HG03175 (cell line): Measurements from ENCODE around the gene ATE1.
A peak's percentile ranks its signal among the peaks of the same experiment; 100 is the strongest.

Source experiments
- ATAC-seq: cut with Tn5 transposase; IDR thresholded peaks from one replicate; pipeline ENCODE4 v1.9.1; 2021; ENCODE audit warnings: mild to moderate bottlenecking, moderate library complexity; ENCODE audit not compliant: unreplicated experiment

The ATE1 gene

DNA sequence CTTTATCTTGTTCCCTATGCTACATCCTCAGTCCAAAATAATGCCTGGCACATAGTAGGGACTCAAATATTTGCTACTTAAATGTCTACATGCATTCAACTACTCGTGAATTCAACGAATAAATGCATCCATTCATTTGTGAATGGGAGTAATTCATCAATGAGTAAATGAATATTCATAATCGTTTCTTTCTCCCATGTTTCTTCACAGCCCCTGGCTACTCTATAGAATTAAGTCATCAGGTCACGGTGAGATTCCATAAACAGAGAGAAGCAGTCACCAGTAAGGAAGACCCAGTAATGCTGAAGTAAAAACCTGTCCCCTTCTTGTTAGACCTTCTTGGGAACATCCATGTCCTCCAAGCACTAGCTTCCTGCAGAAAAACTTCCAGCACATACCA is 48.4 kb downstream of the ATE1 start:
- no peak for ATAC-seq

DNA sequence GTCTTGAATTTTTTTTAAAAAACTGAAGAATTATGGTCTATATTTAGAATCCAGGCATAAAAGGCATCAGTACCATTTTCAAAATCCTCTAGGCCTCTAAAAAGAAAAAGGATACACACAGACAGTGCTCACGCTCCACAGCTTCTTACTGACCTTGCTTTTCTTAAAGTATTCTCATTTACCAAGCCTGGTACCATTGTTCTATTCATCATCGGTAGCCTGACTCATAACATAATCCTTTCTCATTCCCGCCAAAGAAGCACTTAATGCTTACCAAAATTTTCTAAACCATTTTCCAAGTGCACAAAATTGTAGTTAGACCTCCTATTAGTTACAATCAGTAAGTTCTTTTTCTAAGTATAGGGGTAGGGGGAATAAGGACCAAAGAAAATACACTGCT is 54.6 kb downstream of the ATE1 start:
- ATAC-seq, result no peak

DNA sequence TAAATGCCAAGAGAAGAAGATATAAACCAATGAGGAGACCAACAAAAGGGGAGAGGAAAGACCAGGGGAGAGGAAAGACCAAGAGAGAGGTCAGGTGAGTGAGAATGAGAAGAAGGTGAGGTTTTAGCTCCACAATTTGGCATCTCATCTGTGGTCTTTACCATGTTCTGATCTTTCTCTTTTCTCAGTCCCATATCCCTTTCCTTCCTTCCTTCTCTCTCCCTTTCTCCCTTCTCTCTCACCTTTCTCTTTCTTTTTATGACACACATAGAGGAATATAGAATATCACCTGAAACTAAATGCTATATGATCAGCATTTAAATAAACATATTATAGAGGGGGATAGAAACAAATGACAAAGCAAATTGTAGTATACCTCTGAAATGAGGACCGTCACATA is 57.4 kb downstream of the ATE1 start:
- ATAC-seq, result no peak

DNA sequence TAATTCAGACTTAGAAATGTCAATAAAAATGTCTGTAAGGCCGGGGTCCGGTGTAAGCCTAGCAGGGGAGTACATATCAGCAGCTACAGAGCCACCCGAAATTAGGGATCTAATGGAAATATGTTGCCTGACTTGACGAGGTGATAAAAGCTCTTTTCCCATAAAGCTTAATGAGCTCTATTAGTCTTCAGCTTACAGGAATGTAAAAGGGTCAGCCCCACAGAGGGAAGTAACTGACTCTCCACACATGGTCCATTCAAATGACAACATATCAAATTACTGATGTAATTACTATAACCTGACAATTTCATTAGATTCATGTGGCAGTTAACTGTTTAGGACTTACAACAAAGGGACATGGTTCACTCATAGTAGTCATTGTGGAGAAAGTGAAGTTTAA is 62.3 kb downstream of the ATE1 start:
- no peak for ATAC-seq

DNA sequence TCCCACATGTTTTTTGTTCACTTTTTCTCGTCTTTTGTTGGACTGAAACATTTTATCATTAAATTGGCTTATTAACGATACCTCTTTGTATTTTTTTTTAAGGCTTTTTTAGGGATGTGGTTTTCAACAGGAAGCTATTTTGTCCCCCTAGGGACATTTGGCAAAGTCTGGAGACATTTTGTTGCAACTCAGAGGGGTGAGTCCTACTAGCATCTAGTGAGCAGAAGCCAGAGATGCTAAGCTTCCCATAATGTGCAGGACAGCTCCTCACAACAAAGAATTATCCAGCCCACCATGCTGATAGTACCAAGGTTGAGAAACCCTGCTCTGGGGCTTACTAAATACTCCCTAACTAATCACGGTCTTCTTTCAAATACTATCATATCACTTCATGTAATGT is 63.2 kb downstream of the ATE1 start:
- ATAC-seq, result no peak

DNA sequence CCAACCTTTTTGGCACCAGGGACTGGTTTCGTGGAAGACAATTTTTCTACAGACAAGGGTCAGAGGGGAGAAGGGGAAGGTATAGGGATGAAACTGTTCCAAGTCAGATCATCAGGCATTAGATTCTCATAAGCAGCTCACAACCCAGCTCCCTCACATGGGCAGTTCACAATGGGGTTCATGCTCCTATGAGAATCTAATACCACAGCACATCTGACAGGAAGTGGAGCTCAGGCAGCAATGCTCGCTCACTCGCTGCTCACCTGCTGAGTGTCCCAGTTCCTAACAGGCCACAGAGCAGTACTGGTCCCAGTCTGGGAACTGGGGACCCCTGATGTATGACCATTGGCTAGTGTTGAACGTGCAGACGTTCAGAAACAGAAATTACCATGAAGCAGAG is 63.7 kb downstream of the ATE1 start:
- ATAC-seq, result no peak

DNA sequence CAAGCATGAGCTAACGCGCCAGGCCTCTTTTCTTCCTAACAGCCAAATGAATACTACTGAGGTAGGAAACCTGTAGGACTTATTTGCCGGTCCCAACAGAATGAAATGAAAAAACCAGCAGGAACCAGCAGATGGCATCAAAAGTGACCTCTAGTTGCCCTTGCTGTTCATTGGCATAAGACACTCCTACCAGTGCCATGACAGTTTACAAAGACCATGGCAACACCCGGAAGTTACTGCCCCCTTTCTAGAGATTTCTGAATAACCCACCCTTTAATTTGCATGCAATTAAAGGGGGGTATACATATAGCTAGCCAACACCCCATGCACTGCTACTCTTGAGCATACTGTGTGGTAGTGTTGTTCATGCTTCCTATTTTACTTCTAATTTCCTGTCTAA is 65.2 kb downstream of the ATE1 start:
- no peak for ATAC-seq

DNA sequence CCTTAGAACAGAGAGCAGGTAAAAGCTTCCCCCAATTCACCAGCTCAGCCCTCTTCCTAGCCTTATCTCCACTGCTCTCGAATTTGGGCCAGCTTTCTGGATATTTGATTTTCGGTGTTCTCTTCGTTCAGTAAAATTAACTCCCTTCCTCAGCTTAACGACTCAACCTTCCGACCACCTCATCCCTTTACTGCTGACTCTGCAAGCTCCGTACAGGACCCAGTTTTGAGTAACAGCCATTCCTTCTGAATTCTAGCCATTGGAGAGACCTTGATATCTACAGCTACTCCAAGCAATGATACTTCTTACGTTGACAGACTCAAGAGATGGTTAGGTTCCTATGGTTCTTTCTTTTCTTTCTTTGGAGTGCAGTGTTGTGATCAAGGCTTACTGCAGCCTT is 65.8 kb downstream of the ATE1 start:
- ATAC-seq, result no peak

DNA sequence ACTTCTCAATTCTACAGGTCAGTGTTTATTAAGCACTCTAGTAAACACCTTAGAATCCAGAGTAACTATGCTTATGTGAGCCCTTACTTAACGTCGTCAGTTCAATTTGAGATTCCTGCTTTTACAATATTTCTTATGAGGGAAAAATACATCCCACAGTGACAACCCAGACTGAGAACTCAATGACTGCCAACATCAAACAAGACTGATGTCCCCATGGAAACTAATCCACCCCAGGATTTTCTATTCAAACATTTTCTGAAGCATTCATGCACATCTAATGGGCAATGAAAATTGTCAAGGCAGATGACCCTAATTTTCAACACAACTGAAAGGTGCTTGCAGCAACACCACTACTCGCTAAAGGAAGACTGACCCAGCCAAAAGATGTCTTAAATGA is 67.0 kb downstream of the ATE1 start:
- ATAC-seq, result no peak

DNA sequence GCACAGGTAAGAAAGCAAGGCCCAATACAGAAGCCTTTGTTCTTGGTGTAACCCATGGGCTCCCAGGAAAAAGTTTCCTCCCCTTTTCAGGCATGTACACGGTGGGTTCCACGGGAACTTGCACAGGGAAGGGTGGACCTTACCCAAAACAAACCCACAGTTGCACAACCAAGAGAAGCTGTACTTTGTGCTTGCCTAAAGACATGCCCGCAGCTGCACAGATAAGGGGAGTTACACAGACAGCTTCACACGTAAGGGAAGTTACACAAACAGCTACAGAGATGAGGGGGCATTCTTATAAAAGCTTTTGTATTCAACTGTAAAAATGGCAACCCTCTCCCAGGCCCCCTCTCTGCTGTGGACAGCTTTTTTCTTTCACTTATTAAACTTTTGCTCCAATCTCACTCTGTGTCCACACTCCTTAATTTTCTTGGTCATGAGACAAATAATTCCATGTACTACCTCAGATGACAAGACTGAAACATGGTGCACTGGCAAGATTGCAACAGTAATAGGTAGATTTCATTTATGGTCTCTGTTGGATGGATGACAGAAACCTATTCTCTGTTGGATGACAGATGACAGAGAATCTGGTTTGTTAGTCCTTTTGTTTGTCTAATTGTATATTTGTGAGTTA is 72.9 kb downstream of the ATE1 start:
- ATAC-seq, result no peak

DNA sequence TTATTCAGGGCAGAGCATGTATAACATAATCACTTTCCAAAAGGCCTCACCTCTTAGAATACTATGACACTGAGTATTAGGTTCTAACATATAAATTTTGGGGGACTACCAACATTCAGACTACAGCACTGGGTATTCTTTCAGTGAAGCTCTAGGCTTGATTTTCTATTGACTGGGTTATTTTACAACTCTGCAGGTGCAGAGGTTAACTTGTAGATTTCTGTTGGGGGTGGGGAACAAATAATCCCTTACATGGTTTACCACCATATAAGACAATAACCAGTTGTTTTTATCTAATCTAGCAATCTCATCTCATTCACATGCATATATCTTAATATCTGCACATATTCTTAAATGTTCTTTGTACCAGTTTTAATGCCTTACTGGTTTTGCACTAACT is 73.9 kb downstream of the ATE1 start:
- no peak for ATAC-seq

DNA sequence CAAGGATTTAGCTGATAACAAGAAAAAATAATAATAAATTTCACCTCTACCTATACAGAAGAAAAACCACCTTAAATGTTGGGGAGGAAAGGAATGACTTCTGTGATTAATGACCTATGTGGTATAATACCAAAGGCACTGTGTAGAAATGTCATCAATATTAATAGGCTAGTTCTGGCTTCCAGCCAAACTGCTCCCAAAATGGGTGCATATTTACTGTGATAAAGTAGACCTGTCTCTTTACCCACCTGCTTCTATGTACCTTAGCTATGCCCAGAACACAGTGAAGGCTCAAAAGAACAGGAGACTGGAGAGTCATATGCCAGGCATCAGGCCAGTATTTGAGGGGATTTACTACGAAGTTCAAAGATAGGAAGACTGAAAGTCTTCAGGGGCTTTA is 76.0 kb downstream of the ATE1 start:
- no peak for ATAC-seq

DNA sequence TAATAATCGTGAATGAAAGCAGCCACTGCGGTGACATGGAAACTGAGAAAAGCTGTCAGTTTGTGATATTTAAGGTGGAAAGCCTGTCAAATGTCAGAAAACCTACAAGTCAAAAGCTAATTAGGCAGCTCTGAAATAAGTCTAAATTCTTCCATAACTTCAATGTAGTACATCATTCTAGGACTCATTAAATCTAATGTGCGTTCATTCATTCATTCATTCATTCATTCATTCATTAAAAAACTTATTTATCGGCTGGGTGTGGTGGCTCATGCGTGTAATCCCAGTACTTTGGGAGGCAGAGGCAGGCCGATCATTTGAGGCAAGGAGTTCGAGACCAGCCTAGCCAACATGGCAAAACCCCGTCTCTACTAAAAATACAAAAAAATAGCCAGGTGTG is 79.7 kb downstream of the ATE1 start:
- ATAC-seq, result no peak

DNA sequence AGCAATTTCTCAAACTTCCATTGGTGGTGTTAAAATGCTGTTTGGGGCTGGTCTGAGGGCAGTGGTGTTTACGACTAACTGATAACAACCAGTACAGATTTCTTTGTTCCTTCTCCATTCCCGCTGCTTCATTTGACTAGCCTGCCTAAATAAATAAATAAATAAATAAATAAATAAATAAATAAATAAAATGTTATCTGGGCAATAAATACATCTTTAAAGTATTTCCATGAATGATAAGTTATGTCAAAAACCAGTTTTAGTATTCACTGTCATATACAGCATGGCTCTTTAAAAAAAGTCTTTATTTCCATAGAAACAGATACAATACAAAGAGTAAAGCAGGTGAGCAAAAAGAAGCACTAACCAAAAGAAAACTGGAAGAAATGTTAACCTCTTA is 81.3 kb downstream of the ATE1 start:
- ATAC-seq, result no peak

DNA sequence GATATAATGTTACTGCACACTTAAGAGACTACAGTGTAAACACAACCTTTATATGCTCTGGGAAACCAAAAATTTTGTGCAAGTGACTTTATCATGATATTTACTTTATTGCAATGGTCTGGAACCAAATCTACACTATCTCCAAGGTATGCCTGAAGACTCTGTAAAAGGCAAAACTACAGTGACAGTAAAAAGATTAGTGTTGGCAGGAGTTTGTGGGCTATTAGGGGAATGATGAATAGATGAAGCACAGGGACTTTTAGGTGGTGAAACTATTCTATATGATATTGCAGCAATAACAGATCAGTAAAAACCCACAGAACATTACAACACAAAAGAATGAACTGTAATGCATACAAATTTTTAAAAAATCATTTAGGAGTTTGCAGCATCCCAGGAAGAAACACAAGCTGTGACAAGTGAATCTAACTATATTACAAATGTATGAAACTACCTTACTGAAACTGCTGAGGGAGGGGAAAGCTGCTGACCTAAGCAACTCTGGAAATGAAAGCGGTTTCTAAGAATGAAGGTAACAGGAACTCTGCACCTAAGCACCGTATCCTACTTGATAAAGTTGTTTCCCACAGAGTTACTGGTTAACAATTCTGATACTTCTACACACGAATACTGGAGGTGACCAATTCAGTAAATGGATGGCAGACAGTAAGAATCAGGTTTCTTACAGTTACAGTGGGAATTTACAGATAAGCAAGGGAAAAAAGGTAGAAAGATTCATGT is 82.6 kb downstream of the ATE1 start:
- ATAC-seq, result peak; percentile 91

DNA sequence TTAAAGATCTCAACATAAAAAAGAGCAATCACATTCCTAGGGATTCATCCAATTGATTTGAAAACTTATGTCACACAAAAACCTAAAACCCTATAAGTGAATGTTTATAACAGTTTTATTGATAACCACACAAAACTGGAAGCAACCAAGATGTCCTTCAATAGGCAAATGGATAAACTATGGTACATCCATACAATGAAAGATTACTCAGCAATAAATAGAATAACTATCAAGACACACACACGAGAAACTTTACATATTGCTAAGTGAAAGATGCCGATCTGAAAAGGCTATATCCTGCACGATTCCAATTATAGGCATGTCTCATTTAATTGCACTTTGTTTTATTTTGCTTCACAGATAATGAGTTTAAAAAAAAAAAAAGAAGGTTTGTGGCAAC is 83.3 kb downstream of the ATE1 start:
- ATAC-seq, result no peak

DNA sequence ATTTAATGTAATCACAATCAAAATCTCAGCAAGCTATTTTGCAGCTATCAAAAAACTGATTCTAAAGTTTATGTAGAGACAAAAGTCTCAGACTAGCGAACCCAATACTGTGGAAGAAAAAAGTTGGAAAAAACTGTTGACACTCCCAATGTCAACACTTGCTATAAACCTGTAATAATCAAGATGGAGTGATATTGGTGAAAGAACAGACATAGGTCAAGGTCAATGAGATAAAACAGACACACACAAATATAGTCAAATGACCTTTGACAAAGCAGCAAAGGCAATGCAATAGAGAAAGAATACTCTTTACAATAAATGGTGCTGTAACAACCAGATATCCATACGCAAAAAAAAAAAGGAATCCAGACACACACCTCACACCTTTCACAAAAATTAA is 84.5 kb downstream of the ATE1 start:
- no peak for ATAC-seq

DNA sequence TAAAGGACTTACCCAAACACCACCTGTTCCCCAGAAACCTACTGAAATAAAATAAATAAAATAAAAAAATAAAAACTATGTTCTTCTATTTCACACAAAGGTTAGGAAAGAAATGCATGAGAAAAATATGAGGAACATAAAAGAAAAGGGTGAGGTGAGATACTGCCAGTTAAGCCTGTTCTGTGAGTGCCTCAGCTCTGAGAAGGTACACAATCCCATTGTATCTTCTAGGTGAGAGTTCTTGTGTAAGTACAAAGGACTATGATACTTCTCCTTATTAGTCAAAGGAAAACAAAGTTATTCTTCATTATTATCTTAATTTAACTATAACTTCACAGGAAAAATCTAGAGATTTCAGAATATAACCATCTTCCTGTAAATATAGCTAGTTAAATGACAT is 86.0 kb downstream of the ATE1 start:
- no peak for ATAC-seq

DNA sequence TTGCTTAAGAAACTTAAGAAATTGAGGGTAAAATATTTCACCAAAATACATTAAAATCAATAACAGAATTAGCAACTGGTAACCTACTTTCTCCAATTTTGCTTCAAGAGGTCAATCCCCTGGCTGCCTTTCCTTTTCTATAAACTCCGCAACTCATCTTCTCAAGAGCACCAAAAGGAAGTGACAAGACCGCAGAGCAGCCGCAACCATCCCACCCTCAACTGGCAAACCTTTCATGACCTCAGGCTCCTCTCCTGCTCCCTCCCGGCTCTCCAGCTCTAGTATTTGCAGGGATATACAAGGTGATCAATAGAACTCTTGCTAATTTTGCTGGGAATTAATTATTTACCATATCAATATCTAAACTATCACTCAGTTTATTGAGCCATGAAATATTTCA is 88.9 kb downstream of the ATE1 start:
- ATAC-seq, result no peak

DNA sequence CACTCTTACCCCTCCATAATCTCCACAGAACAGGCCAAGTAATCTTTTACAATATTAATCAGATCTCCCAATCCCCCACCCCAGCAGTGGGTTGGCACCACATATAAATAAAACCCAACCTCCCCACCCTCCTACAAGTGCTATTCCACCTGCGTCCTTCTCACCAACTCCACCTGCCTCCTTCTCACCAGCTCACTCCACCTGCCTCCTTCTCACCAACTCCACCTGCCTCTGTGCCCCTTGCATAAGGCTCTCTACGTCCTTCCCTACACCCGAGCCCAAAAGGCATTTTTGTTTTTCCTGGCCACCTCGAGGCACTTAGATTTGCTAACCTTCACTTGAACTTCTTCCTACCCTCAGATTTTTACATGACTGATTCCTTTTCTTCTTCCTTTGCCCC is 89.7 kb downstream of the ATE1 start:
- no peak for ATAC-seq

DNA sequence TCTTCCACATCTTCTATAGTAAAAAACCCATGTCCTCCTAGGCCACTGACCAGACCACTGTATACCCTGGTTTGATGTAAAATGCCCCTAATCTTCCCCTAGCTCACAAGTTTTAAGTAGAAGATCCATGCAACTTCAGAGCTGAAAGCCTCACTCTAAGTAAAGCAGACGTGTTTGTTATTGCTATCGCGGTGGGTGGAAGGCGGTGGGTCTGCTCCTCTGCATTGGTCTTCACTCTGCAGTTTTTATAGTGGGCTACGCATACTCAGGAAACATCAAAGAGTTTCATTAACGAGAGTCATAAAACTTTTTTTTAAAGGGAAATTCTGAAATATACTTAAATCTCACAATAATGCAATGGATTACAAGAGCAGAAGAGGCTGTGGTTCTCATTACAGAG is 91.7 kb downstream of the ATE1 start:
- ATAC-seq, result no peak

DNA sequence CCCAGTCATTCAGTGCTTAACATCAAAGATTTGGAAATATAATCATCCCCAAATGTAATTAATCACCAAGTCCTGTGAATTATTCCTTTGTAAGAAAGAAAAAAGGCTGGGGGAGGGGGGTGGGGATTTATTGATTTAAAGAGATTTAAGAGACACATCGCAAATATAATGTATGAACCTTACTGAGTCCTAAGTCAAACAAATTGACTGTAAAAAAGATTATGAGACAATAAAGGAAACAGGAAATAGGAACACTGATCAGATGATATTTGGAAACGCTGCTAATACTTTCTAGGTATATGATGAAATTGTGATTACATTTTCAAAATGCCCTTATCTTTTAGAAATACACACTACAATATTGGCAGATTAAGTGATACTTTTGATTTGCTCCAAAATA is 92.5 kb downstream of the ATE1 start:
- ATAC-seq, result no peak

DNA sequence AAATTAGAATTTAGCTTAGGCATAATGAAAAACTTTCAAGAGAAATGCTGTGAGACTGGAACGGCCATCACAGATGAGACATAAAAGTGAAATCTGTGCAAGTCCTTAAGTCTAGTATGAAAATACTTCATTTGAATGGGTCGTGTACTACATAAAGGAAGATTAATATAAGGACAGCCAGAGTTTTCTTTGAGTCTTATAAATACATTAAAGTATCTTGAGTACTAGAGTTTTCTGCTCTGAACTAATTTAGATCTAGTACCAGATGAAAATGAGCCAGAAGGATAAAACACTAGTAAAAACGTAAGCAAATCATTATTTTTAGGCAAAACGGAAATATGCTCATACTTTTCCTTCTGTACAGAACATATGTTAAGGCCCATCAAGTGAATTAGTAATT is 93.1 kb downstream of the ATE1 start:
- ATAC-seq, result no peak
